GM15510 (cell line): ENCODE results near the gene YTHDC1.

Experiments used
- POLR2A ChIP-seq: IDR thresholded peaks from 3 replicates; pipeline ENCODE4 v1.6.1; 2011; ENCODE audit warnings: borderline replicate concordance; ENCODE audit not compliant: insufficient read length; ENCODE audit errors: extremely low read depth

Gene YTHDC1

GRCh38 chr4:68367835-68368234 is 17.9 kb upstream of the YTHDC1 start:
- no peak for TF ChIP-seq POLR2A

GRCh38 chr4:68366600-68366999 is 16.7 kb upstream of the YTHDC1 start:
- no peak for TF ChIP-seq POLR2A

DNA sequence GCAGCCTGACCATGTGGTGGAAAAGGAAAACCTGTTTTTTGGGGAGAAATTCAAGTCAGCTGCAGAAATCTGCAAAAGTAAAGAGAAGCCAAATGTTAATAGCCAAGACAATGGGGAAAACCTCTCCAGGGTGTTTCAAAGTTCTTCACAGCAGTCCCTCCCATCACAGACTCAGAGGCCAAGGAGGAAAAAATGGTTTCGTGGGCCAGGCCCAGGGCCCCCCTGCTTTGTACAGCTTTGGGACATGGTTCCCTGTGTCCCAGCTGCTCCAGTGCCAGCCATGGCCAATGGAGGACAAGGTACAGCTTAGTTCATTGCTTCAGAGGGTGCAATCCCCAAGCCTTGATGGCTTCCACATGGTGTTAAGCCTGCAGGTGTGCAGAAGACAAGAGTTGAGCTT is 15.2 kb upstream of the YTHDC1 start:
- no peak for TF ChIP-seq POLR2A

DNA sequence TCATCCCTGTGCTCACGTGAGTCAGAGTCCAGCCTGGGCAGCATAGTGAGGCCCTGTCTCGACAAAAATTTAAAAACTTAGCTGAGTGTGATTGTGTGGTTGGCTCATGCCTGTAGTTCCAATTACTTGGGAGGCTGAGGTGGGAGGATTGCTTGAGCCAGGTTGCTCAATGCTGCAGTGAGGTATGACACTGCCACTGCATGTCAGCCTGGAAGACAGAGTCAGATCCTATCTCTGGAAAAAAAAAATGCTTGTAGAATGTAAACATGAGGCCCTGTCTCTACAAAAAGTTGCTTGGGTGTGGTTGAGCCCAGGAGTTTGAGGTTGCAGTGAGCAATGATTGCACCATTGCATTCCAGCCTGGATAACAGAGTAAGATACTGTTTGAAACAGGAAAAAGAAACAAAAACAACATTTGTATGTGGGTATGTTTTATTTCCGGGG is 11.3 kb upstream of the YTHDC1 start:
- TF ChIP-seq POLR2A = no peak

DNA sequence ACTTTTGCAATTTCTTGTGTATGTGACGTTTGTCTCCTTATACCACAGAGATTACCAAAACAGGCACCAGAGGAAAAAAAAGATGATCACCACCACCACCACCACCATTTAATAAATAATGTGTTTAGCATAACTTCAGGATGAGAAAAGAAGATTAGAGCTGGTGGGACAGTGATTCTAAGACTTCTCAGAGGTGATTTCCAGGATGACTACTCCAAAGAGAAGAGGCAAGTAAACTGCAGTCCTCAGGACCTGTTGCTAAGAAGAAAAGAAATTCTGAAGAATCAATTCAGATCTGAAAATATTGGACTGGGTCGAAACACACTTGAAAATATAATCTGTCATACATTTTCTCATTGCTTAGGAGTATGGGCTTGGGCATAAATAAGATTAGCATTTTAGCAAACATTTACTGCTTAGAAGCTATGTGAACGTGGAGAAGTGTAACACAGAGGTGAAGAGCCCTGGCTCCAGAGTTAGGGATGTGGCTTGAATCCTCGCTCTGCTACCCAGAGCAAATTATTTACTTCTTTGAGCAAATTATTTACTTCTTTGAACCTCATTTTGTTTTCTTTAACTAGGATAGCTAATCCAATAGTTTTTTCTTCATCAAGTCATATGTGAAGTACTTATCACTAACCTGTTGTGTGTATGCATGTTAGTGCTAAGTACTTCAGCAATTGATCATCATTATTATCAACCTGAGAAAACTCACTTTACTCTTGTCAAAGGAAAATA is 10.5 kb upstream of the YTHDC1 start:
- no peak for TF ChIP-seq POLR2A

DNA sequence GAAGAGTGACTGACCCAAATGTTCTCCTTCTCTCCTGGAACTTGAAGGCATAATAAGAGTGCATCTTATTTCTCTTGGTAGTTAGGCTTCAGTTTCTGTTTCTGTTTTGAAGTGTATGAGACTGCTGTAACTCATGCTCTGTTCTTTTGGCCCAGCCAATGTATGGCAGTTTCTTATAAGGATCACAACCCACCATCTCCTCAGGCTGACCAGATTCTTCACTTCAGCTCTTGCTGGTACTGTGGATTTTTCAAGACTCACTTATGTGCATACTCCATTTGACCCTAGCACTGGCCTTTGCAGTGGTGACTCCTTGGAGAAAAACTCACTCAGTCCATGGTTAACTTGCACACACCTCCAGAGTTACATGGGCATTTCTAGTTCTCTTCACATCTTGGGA is 9.6 kb upstream of the YTHDC1 start:
- TF ChIP-seq POLR2A = no peak

- no peak for TF ChIP-seq POLR2A
Measured at GRCh38 chr4:68358988-68359387, 9.1 kb upstream of the YTHDC1 start.

DNA sequence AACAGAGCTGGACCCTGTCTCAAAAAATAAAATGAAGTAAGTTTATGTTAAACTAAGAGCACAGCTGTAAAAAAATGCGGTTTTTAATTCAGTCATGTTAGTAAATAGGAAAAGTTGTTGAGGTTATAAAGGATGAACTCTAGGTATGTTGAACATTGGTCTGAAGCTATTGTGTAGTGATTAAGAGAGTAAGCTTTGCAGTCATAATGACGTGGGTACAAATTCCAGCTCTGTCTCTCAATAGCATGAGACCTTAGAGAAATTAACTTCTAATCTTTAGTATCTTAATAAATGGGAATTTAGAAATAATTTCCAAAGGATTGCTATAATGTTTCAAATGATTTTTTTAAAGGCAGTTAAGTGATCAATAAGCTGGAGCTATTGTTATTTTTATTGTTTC is 2.9 kb upstream of the YTHDC1 start:
- no peak for TF ChIP-seq POLR2A

- TF ChIP-seq POLR2A = no peak
Measured at GRCh38 chr4:68349279-68349648, 626 bp downstream of the YTHDC1 start.

DNA sequence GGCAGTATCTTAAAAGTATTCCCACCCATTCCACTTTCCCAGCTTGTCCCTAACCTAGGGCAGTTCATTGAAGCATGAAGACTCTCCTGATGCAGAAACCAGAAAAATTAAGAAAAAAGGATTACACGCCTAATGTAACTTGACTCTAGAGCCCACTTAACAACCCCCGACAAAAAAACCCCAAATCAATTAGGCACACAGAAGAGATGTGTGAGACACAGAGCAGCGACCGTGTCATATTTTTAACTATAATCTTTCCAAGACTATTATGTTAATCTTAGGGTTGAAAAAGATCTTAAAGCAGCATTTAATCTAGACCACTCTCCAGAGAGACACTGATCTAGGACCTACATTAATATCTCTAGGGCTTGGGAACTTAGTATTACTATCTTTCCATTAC is 1.3 kb downstream of the YTHDC1 start:
- TF ChIP-seq POLR2A = no peak

DNA sequence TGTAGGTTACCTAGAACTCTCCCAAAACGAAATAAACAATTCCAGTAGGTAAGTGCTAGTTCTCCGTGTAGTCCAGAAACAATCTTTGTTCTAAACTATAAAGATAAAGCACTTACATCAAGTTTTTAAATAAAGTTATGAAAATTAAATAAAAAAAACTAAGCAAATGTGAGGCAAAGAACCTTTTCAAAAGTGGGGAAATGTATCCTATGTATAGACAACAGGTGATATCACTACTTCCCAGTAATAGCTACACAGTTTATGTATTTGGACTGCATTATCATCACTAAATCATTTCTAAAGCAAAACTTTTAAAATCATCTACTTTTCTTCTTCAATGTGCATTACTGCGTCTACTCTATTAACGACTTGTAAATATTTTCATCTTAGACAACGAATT is 2.0 kb downstream of the YTHDC1 start:
- TF ChIP-seq POLR2A = no peak

DNA sequence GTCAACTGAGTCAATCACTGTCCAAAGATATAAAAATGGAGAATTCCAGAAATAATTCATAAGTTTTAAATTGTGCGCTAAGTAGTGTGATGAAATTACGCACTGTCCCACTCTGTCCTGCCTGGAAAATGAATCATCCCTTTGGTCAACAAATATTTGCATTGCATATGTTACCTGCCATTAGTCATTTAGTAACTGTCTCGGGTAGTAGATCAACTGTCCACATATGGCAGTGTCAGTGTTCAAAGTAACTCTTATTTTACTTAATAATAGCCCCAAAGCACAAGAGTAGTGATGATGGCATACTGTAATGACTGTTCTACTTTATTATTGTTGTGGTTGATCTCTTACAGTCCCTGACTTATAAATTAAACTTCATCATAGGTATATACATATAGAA is 3.4 kb downstream of the YTHDC1 start:
- no peak for TF ChIP-seq POLR2A

- no peak for TF ChIP-seq POLR2A
Measured at GRCh38 chr4:68344785-68345184, 5.1 kb downstream of the YTHDC1 start.

- no peak for TF ChIP-seq POLR2A
Measured at GRCh38 chr4:68344049-68344448, 5.8 kb downstream of the YTHDC1 start.

GRCh38 chr4:68342134-68342533 is 7.8 kb downstream of the YTHDC1 start:
- no peak for TF ChIP-seq POLR2A

- TF ChIP-seq POLR2A = no peak
Measured at GRCh38 chr4:68338625-68339024, 11.3 kb downstream of the YTHDC1 start.

DNA sequence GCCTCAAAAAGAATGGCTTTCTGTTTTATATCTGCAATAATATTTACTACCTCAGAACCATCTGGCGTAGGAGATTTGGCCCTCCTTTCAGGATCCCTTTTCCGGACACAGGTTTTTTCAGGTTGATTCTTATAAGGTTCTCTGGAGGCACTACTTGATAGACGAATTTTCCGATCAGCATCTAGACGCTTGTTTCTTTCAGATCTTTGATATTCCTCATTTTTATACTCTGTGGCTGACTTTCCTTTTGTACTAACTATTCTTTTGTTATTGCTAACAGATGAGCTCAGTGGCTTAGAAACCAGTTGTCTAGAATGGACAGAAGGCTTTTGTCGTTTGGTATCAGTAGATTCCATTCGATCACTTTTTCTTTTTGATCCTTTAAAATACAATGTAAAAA is 12.4 kb downstream of the YTHDC1 start:
- TF ChIP-seq POLR2A = no peak
